GM10847 (cell line): ENCODE data around the gene KCTD16.

Experiments
- POLR2A ChIP-seq: IDR thresholded peaks from 2 replicates; pipeline ENCODE4 v1.6.1; 2011; ENCODE audit not compliant: insufficient read length; ENCODE audit errors: extremely low read depth

KCTD16 gene

GRCh38 chr5:144414202-144415029 lies 243.7 kb downstream of the KCTD16 start:
- TF ChIP-seq POLR2A = no peak

GRCh38 chr5:144416196-144416595 lies 245.5 kb downstream of the KCTD16 start:
- no peak for TF ChIP-seq POLR2A

- TF ChIP-seq POLR2A = no peak
Observed at GRCh38 chr5:144418719-144419118, 248.0 kb downstream of the KCTD16 start.

DNA sequence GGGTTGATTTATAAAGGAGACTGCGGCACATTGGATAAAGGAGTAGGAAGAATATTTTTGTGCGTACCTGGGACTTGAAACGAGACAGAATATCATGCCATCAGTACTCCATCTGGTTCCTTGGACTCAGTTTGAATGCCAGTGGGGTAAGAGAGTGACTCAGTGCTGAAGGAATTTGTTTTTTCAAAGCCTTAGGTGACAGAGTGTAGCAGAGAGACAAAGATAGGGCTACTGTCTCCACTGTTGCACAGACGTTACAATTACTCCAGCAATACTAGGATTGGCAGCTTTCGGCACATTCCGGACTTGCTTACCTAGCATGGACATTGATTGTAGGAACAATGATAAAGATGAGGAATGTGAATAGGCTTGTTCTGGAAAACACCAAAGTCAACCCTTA lies 250.7 kb downstream of the KCTD16 start:
- no peak for TF ChIP-seq POLR2A

DNA sequence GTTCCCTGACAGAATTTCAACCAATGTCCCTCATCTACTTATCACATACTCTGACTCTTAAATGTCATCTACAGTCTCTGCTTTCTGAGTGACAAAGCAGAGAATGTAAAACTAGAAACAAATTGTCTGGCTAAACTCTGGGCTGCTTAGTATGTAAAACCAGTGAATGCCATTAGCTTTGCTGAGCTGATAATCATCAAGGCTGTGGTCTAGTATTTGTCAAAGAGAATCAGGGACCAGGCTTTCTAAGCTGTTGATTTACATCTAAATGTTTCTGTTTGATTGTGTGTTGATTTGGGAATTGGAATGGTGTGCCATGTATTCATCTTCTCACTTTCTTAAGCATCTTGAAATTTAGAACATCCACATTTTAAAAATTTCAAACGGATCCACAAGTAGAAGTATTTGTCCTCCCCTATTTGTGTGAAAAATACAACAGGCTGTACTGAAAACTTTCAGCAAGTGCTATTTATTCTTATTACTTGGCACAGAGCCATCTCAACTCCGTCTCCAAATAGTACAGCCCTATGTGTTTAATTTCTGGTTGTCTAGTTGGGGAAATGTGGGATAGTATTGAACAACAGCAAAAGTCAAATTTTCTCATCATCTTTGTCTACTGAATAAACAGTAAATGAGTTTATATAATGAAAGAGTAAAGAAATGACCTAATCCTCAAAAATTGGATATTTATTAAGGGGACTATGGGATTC lies 251.5 kb downstream of the KCTD16 start:
- TF ChIP-seq POLR2A = no peak

GRCh38 chr5:144427866-144428265 lies 257.2 kb downstream of the KCTD16 start:
- TF ChIP-seq POLR2A = no peak

- no peak for TF ChIP-seq POLR2A
Observed at GRCh38 chr5:144428326-144428725, 257.7 kb downstream of the KCTD16 start.

DNA sequence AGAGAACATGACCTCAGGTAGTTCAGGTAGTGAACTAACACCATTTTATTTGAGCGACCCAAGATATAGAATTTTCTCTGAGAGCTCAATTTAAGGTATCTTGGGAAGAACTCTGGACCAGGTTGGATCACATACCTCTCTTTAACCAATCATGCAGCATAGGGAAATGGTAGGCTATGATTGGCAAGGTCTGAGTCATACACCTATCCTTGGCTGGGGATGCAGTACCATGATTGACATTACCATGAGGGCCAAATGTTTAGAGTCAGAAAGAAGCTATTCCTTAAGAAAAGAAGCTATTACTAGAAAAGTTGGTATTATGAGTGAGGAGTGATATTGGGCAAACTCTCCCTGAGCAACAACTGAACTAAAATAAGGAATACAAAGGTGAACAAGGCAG lies 258.7 kb downstream of the KCTD16 start:
- no peak for TF ChIP-seq POLR2A

- TF ChIP-seq POLR2A = no peak
Observed at GRCh38 chr5:144429905-144430304, 259.2 kb downstream of the KCTD16 start.

DNA sequence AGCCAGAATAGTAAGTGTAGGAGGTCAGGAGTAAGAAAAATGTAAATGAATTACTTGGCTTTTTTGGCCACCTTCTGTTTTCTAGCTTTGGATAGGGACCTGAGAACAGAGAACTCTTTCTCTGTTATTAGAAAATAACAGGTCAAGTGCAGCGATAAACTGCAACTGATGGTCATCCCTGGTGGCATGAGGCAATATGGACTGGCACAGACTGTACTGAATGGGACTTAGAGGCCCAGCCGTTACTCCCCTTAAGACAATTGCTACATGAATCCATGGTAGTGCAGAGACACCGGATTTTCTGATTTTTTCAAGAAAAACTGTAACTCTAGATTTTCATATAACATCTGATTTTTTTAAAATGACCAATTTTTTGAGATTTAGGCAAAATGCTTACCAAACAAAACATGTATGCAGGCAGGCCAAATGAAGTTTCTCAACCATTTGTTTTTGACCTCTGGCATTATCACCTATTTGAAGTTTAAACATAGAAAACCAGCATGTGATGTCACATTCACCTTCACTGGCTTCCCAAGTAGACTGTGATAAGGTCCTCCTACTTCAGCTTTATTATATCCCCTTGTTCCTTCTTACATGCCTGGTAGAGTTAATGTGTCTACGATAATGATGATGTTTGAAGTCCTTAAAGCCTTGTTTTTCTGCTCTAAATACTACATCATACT lies 262.6 kb downstream of the KCTD16 start:
- no peak for TF ChIP-seq POLR2A

GRCh38 chr5:144433893-144434292 lies 263.2 kb downstream of the KCTD16 start:
- no peak for TF ChIP-seq POLR2A

- TF ChIP-seq POLR2A = no peak
Observed at GRCh38 chr5:144436007-144436406, 265.3 kb downstream of the KCTD16 start.

DNA sequence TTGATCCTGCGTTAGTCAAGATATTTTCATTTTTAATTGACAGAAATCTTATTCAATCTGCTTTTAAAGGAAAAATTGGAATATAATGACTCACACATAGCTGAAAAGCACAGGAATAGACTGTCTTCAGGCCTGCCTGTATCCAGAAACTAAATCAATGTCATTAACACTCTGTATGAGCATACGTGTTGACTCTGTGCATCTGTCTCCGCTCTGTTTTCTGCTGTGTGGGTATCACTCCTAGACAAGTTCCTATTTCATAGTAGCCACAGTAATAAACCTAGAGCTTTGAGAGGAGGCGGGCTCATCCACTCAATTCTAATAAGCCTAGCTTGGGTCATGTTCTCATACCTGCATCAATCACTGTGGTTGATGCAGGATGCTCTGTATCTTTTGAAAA lies 267.6 kb downstream of the KCTD16 start:
- no peak for TF ChIP-seq POLR2A

- no peak for TF ChIP-seq POLR2A
Observed at GRCh38 chr5:144448457-144448856, 277.8 kb downstream of the KCTD16 start.

GRCh38 chr5:144451187-144451973 lies 280.7 kb downstream of the KCTD16 start:
- no peak for TF ChIP-seq POLR2A
